Osteoblast (primary cell): Measurements from ENCODE around the gene SLX9. TPM values are rescaled to one million over a fixed set of nuclear protein-coding genes. Genes with fewer than 3 reads are reported as not detected.

Experiments
- DNase-seq: peaks from one replicate; pipeline ENCODE4 v3.0.0; 2011; ENCODE audit warnings: low spot score, mixed read lengths; ENCODE audit not compliant: insufficient read length; ENCODE audit errors: missing footprints
- H2AFZ ChIP-seq: 2 replicates; pipeline ENCODE4 v1.6.0; 2011; ENCODE audit warnings: mild to moderate bottlenecking, low read length
- H3K27ac ChIP-seq: 2 replicates; pipeline ENCODE4 v1.5.1; 2011; ENCODE audit warnings: mild to moderate bottlenecking, low read depth, low read length, moderate library complexity
- H3K27me3 ChIP-seq: 2 replicates; pipeline ENCODE4 v1.6.0; 2012; ENCODE audit warnings: mild to moderate bottlenecking, control low read depth, inconsistent platforms, low read length, moderate library complexity; ENCODE audit not compliant: insufficient read depth
- H3K36me3 ChIP-seq: 2 replicates; pipeline ENCODE4 v1.5.1; 2011; ENCODE audit warnings: mild to moderate bottlenecking, low read length, control low read depth, moderate library complexity; ENCODE audit not compliant: insufficient read depth
- H3K4me1 ChIP-seq: 2 replicates; pipeline ENCODE4 v1.5.1; 2011; ENCODE audit warnings: mild to moderate bottlenecking, low read length, control low read depth, moderate library complexity; ENCODE audit not compliant: insufficient read depth
- H3K4me2 ChIP-seq: 2 replicates; pipeline ENCODE4 v1.6.0; 2011; ENCODE audit warnings: mild to moderate bottlenecking, low read length; ENCODE audit not compliant: insufficient read depth
- H3K4me3 ChIP-seq: fragments of 200-600 bp; sonication (generic); 3 replicates; pipeline ENCODE4 v1.5.1; 2012; ENCODE audit warnings: mild to moderate bottlenecking, low read length, inconsistent platforms; ENCODE audit not compliant: insufficient read depth
- H3K79me2 ChIP-seq: 2 replicates; pipeline ENCODE4 v1.6.0; 2012; ENCODE audit warnings: mild to moderate bottlenecking, low read length, control low read depth, inconsistent platforms; ENCODE audit not compliant: insufficient read depth
- H3K9me3 ChIP-seq: 2 replicates; pipeline ENCODE4 v1.5.1; 2011; ENCODE audit warnings: low read depth, low read length, control low read depth
- H4K20me1 ChIP-seq: 2 replicates; pipeline ENCODE4 v1.6.0; 2012; ENCODE audit warnings: mild to moderate bottlenecking, low read length, control low read depth; ENCODE audit not compliant: insufficient read depth
- CTCF ChIP-seq: IDR thresholded peaks from 2 replicates; pipeline ENCODE4 v1.5.1; 2011; ENCODE audit warnings: mild to moderate bottlenecking, low read depth, low read length, moderate library complexity; ENCODE audit errors: extremely low read depth
- total RNA-seq: library from RNA; depleted of rRNA; stranded (reverse); fragments of >200 nt; gene quantifications from 2 replicates; pipeline ENCODE4 v1.2.3, GENCODE V29; 2012

The SLX9 gene
- total RNA-seq, 1 donor, result 9.4 TPM

GRCh38 chr21:44989943-44990780, 50.3 kb downstream of the SLX9 start:
- TF ChIP-seq CTCF, result no peak
- H3K36me3 ChIP-seq, result no peaks in the 10 kb centered on the region
- no peaks in the 10 kb centered on the region for H3K9me3 ChIP-seq
- no peak overlapping the region for H3K27ac ChIP-seq
- H3K4me3 ChIP-seq, result no peak overlapping the region
- no peak overlapping the region for H3K4me2 ChIP-seq
- no peak overlapping the region for H2AFZ ChIP-seq
- H3K27me3 ChIP-seq, result no peaks in the 10 kb centered on the region
- H4K20me1 ChIP-seq, result no peaks in the 10 kb centered on the region
- H3K79me2 ChIP-seq, result no peaks in the 10 kb centered on the region
- no peak for DNase-seq
- H3K4me1 ChIP-seq, result no peaks in the 10 kb centered on the region

- H3K4me2 ChIP-seq, result no peak overlapping the region
- H3K9me3 ChIP-seq, result no peaks in the 10 kb centered on the region
- H2AFZ ChIP-seq, result no peak overlapping the region
- no peak overlapping the region for H3K4me3 ChIP-seq
- H3K36me3 ChIP-seq, result no peaks in the 10 kb centered on the region
- H3K4me1 ChIP-seq, result no peaks in the 10 kb centered on the region
- no peak for DNase-seq
- no peaks in the 10 kb centered on the region for H4K20me1 ChIP-seq
- TF ChIP-seq CTCF, result no peak
- no peaks in the 10 kb centered on the region for H3K27me3 ChIP-seq
- no peak overlapping the region for H3K27ac ChIP-seq
- no peaks in the 10 kb centered on the region for H3K79me2 ChIP-seq
These were observed 51.1 kb downstream of the SLX9 start for GRCh38 chr21:44990921-44991320.

GRCh38 chr21:44991538-44992483, 52.0 kb downstream of the SLX9 start:
- no peaks in the 10 kb centered on the region for H3K79me2 ChIP-seq
- no peak overlapping the region for H2AFZ ChIP-seq
- no peak for TF ChIP-seq CTCF
- no peak for DNase-seq
- no peaks in the 10 kb centered on the region for H3K27me3 ChIP-seq
- H3K36me3 ChIP-seq, result no peaks in the 10 kb centered on the region
- H4K20me1 ChIP-seq, result no peaks in the 10 kb centered on the region
- no peaks in the 10 kb centered on the region for H3K9me3 ChIP-seq
- H3K27ac ChIP-seq, result no peak overlapping the region
- no peak overlapping the region for H3K4me3 ChIP-seq
- no peak overlapping the region for H3K4me2 ChIP-seq
- H3K4me1 ChIP-seq, result no peaks in the 10 kb centered on the region

GRCh38 chr21:44992608-44993031, 52.8 kb downstream of the SLX9 start:
- Histone ChIP-seq H3K4me2 (no peak overlapping the region), H3K27me3 (no peaks in the 10 kb centered on the region), H3K4me1 (no peaks in the 10 kb centered on the region), H2AFZ (no peak overlapping the region), H3K36me3 (no peaks in the 10 kb centered on the region), H4K20me1 (no peaks in the 10 kb centered on the region), H3K9me3 (no peaks in the 10 kb centered on the region), H3K4me3 (no peak overlapping the region), H3K79me2 (no peaks in the 10 kb centered on the region), H3K27ac (no peak overlapping the region)
- no peak for TF ChIP-seq CTCF
- no peak for DNase-seq
